Ovary (tissue), 3 donors: Measurements from ENCODE around the gene ANKLE2.

Source experiments
- CTCF ChIP-seq, 3 donors: fragments of 450-650 bp in 2 of 3; fragments of 200-600 bp in 1 of 3; IDR thresholded peaks; one replicate each; pipeline versions ENCODE4 v1.5.1 to v1.8.0; 2016 to 2022; ENCODE audit warnings: antibody characterized with exemption in 3 of 3, mild to moderate bottlenecking in 1 of 3
- EP300 ChIP-seq: sonication (generic); formaldehyde crosslinking; IDR thresholded peaks from one replicate; pipeline ENCODE4 v1.6.1; 2017; ENCODE audit warnings: antibody characterized with exemption
- donor health status: DM: no; HTN: no; CAD: no.

DNA sequence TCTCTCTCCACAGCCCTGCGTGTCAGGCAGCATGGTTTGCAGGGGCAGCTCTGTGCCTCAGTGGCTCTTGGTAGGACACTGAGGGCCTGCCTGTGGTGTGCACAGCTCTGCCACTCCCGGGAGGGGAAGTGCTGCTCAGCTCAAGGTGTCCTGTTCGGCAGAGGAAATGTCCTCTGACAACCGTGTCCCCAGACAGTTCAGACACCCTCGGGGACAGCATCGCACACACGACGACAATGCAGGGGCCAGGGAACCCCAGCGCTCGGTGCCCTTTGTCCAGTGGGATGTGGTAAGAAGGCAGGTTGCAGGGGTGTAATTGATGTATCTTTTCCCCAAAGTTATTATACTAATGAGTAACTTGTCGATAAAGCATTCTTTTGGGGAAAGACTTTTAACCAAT lies 14.2 kb downstream of the ANKLE2 start:
- TF ChIP-seq CTCF (IDR thresholded peaks at IDR 0.05) = no peak
- TF ChIP-seq EP300 = no peak
